Mucosa of stomach (tissue), 1 donor: Measurements from ENCODE around the gene ATG10.
"Not testable (repeated sequence)": the region's sequence is repeated elsewhere in the genome, so short reads cannot be mapped to it uniquely, and the experiment has no call there.

Source experiments
- H3K27me3 ChIP-seq: one replicate; pipeline ENCODE4 v1.7.0; 2013; ENCODE audit warnings: mild to moderate bottlenecking, low read length; ENCODE audit not compliant: control insufficient read depth, insufficient read depth
- H3K36me3 ChIP-seq: one replicate; pipeline ENCODE4 v1.7.0; 2013; ENCODE audit warnings: low read length; ENCODE audit not compliant: control insufficient read depth, insufficient read depth
- H3K4me1 ChIP-seq: one replicate; pipeline ENCODE4 v1.7.0; 2013; ENCODE audit warnings: mild to moderate bottlenecking, low read length; ENCODE audit not compliant: control insufficient read depth, insufficient read depth
- H3K4me3 ChIP-seq: one replicate; pipeline ENCODE4 v1.7.0; 2013; ENCODE audit warnings: low read length
- H3K9ac ChIP-seq: one replicate; pipeline ENCODE4 v1.7.0; 2013; ENCODE audit warnings: mild to moderate bottlenecking, low read length, moderate library complexity
- H3K9me3 ChIP-seq: one replicate; pipeline ENCODE4 v1.7.0; 2013; ENCODE audit warnings: mild to moderate bottlenecking, low read length, moderate library complexity; ENCODE audit not compliant: control insufficient read depth
- donor health status: Pancreatic carcinoma.

Gene ATG10

GRCh38 chr5:82109013-82109412 lies 137.2 kb downstream of the ATG10 start:
- Histone ChIP-seq H3K27me3 (no peaks in the 10 kb centered on the region), H3K36me3 (no peaks in the 10 kb centered on the region), H3K4me3 (no peak overlapping the region), H3K9me3 (no peaks in the 10 kb centered on the region), H3K4me1 (no peaks in the 10 kb centered on the region), H3K9ac (no peak overlapping the region)

- H3K9me3 ChIP-seq, H3K4me1 ChIP-seq, H3K9ac ChIP-seq, H3K4me3 ChIP-seq, H3K27me3 ChIP-seq, H3K36me3 ChIP-seq: not testable (repeated sequence)
Observed at GRCh38 chr5:82109915-82110314, 138.1 kb downstream of the ATG10 start.

- Histone ChIP-seq H3K4me1 (no peaks in the 10 kb centered on the region), H3K36me3 (no peaks in the 10 kb centered on the region), H3K4me3 (no peak overlapping the region), H3K9ac (no peak overlapping the region), H3K27me3 (no peaks in the 10 kb centered on the region), H3K9me3 (no peaks in the 10 kb centered on the region)
Observed at GRCh38 chr5:82111191-82111590, 139.4 kb downstream of the ATG10 start.

- H3K4me3 ChIP-seq: no peak overlapping the region
- H3K9me3 ChIP-seq: no peaks in the 10 kb centered on the region
- no peaks in the 10 kb centered on the region for H3K27me3 ChIP-seq
- H3K9ac ChIP-seq: no peak overlapping the region
- H3K36me3 ChIP-seq: no peaks in the 10 kb centered on the region
- H3K4me1 ChIP-seq: no peaks in the 10 kb centered on the region
Observed at GRCh38 chr5:82115858-82116257, 144.0 kb downstream of the ATG10 start.

- no peaks in the 10 kb centered on the region for H3K36me3 ChIP-seq
- no peaks in the 10 kb centered on the region for H3K4me1 ChIP-seq
- no peak overlapping the region for H3K9ac ChIP-seq
- H3K4me3 ChIP-seq: no peak overlapping the region
- no peaks in the 10 kb centered on the region for H3K27me3 ChIP-seq
- H3K9me3 ChIP-seq: no peaks in the 10 kb centered on the region
Observed at GRCh38 chr5:82119889-82120288, 148.1 kb downstream of the ATG10 start.

- no peak overlapping the region for H3K9ac ChIP-seq
- no peaks in the 10 kb centered on the region for H3K9me3 ChIP-seq
- H3K4me1 ChIP-seq: no peaks in the 10 kb centered on the region
- no peak overlapping the region for H3K4me3 ChIP-seq
- no peaks in the 10 kb centered on the region for H3K27me3 ChIP-seq
- no peaks in the 10 kb centered on the region for H3K36me3 ChIP-seq
Observed at GRCh38 chr5:82129723-82130285, 158.0 kb downstream of the ATG10 start.

GRCh38 chr5:82130602-82131001 lies 158.8 kb downstream of the ATG10 start:
- no peaks in the 10 kb centered on the region for H3K9me3 ChIP-seq
- no peaks in the 10 kb centered on the region for H3K4me1 ChIP-seq
- H3K4me3 ChIP-seq: no peak overlapping the region
- no peaks in the 10 kb centered on the region for H3K36me3 ChIP-seq
- no peaks in the 10 kb centered on the region for H3K27me3 ChIP-seq
- H3K9ac ChIP-seq: no peak overlapping the region

- Histone ChIP-seq H3K27me3 (no peaks in the 10 kb centered on the region), H3K9ac (no peak overlapping the region), H3K9me3 (no peaks in the 10 kb centered on the region), H3K4me3 (no peak overlapping the region), H3K4me1 (no peaks in the 10 kb centered on the region), H3K36me3 (no peaks in the 10 kb centered on the region)
Observed at GRCh38 chr5:82137205-82137604, 165.4 kb downstream of the ATG10 start.

GRCh38 chr5:82139837-82140236 lies 168.0 kb downstream of the ATG10 start:
- H3K27me3 ChIP-seq, H3K9ac ChIP-seq, H3K9me3 ChIP-seq, H3K36me3 ChIP-seq, H3K4me1 ChIP-seq, H3K4me3 ChIP-seq: not testable (repeated sequence)

GRCh38 chr5:82142217-82142841 lies 170.5 kb downstream of the ATG10 start:
- no peaks in the 10 kb centered on the region for H3K9me3 ChIP-seq
- no peaks in the 10 kb centered on the region for H3K4me1 ChIP-seq
- H3K27me3 ChIP-seq: no peaks in the 10 kb centered on the region
- no peak overlapping the region for H3K4me3 ChIP-seq
- H3K9ac ChIP-seq: no peak overlapping the region
- H3K36me3 ChIP-seq: no peaks in the 10 kb centered on the region

- no peaks in the 10 kb centered on the region for H3K4me1 ChIP-seq
- H3K4me3 ChIP-seq: no peak overlapping the region
- H3K36me3 ChIP-seq: no peaks in the 10 kb centered on the region
- no peaks in the 10 kb centered on the region for H3K27me3 ChIP-seq
- H3K9ac ChIP-seq: no peak overlapping the region
- no peaks in the 10 kb centered on the region for H3K9me3 ChIP-seq
Observed at GRCh38 chr5:82142928-82143577, 171.2 kb downstream of the ATG10 start.

GRCh38 chr5:82147860-82148573 lies 176.2 kb downstream of the ATG10 start:
- Histone ChIP-seq H3K9ac (no peak overlapping the region), H3K27me3 (no peaks in the 10 kb centered on the region), H3K9me3 (no peaks in the 10 kb centered on the region), H3K4me3 (no peak overlapping the region), H3K36me3 (no peaks in the 10 kb centered on the region), H3K4me1 (no peaks in the 10 kb centered on the region)
